H9 (cell line): ENCODE data around the gene POU2F3. TPM values are rescaled to one million over a fixed set of nuclear protein-coding genes. Genes with fewer than 3 reads are reported as not detected.

ENCODE experiments used
- DNase-seq: peaks from one replicate; pipeline ENCODE4 v3.0.0-alpha.2; 2017
- H2AFZ ChIP-seq: one replicate; pipeline ENCODE4 v1.6.1; 2013; ENCODE audit warnings: mild to moderate bottlenecking, low read length, control low read depth, moderate library complexity
- H2AK5ac ChIP-seq: 2 replicates; pipeline ENCODE4 v1.6.1; 2013; ENCODE audit warnings: low read length, control low read depth, mixed read lengths; ENCODE audit not compliant: insufficient read length
- H2BK120ac ChIP-seq: one replicate; pipeline ENCODE4 v1.6.1; 2013; ENCODE audit warnings: low read depth, mild to moderate bottlenecking, low read length, control low read depth, inconsistent platforms; ENCODE audit not compliant: poor library complexity, severe bottlenecking
- H2BK12ac ChIP-seq: 2 replicates; pipeline ENCODE4 v1.6.1; 2013; ENCODE audit warnings: low read length, control low read depth, mixed read lengths, low read depth; ENCODE audit not compliant: insufficient read length
- H2BK15ac ChIP-seq: 2 replicates; pipeline ENCODE4 v1.6.1; 2013; ENCODE audit warnings: low read depth, low read length, control low read depth
- H2BK20ac ChIP-seq: one replicate; pipeline ENCODE4 v1.6.1; 2013; ENCODE audit warnings: low read depth, mild to moderate bottlenecking, low read length, control low read depth, inconsistent platforms; ENCODE audit not compliant: poor library complexity, severe bottlenecking
- H2BK5ac ChIP-seq: 2 replicates; pipeline ENCODE4 v1.6.1; 2013; ENCODE audit warnings: low read length, control low read depth, mixed read lengths; ENCODE audit not compliant: insufficient read length
- H3K14ac ChIP-seq: 2 replicates; pipeline ENCODE4 v1.6.1; 2013; ENCODE audit warnings: low read length, control low read depth; ENCODE audit not compliant: insufficient read depth
- H3K18ac ChIP-seq: 2 replicates; pipeline ENCODE4 v1.6.1; 2013; ENCODE audit warnings: low read depth, mild to moderate bottlenecking, mixed read lengths, low read length, control low read depth; ENCODE audit not compliant: insufficient read length
- H3K23ac ChIP-seq: 2 replicates; pipeline ENCODE4 v1.6.1; 2013; ENCODE audit warnings: low read length, control low read depth, mixed read lengths, low read depth; ENCODE audit not compliant: insufficient read length
- H3K23me2 ChIP-seq: 2 replicates; pipeline ENCODE4 v1.6.1; 2013; ENCODE audit warnings: low read depth, mild to moderate bottlenecking, mixed read lengths, low read length, control low read depth; ENCODE audit not compliant: insufficient read length, poor library complexity, severe bottlenecking
- H3K27ac ChIP-seq: 2 replicates; pipeline ENCODE4 v1.5.1; 2013; ENCODE audit warnings: low read length, control low read depth, mixed read lengths, low read depth; ENCODE audit not compliant: insufficient read length
- H3K27me3 ChIP-seq: 2 replicates; pipeline ENCODE4 v1.6.1; 2013; ENCODE audit warnings: low read length, control low read depth, inconsistent platforms; ENCODE audit not compliant: insufficient read depth
- H3K4ac ChIP-seq: 2 replicates; pipeline ENCODE4 v1.6.1; 2013; ENCODE audit warnings: low read depth, mild to moderate bottlenecking, control low read depth, inconsistent platforms, low read length, moderate library complexity
- H3K4me1 ChIP-seq: 2 replicates; pipeline ENCODE4 v1.6.1; 2013; ENCODE audit warnings: low read length, control low read depth, inconsistent platforms; ENCODE audit not compliant: insufficient read depth
- H3K4me2 ChIP-seq: 2 replicates; pipeline ENCODE4 v1.6.1; 2013; ENCODE audit warnings: low read length, control low read depth, mixed read lengths; ENCODE audit not compliant: insufficient read length, insufficient read depth
- H3K56ac ChIP-seq: 2 replicates; pipeline ENCODE4 v1.6.1; 2013; ENCODE audit warnings: low read depth, mild to moderate bottlenecking, mixed read lengths, low read length, control low read depth; ENCODE audit not compliant: insufficient read length
- H3K79me1 ChIP-seq: 2 replicates; pipeline ENCODE4 v1.6.1; 2013; ENCODE audit warnings: low read depth, mild to moderate bottlenecking, moderate library complexity, low read length, control low read depth, inconsistent platforms; ENCODE audit not compliant: insufficient read depth, poor library complexity, severe bottlenecking
- H3K79me2 ChIP-seq: 2 replicates; pipeline ENCODE4 v1.6.1; 2013; ENCODE audit warnings: low read length, control low read depth, inconsistent platforms; ENCODE audit not compliant: insufficient read depth
- H3K9ac ChIP-seq: 2 replicates; pipeline ENCODE4 v1.6.1; 2013; ENCODE audit warnings: low read length, control low read depth, mixed read lengths; ENCODE audit not compliant: insufficient read length; ENCODE audit errors: extremely low read depth
- H3K9me3 ChIP-seq: one replicate; pipeline ENCODE4 v1.6.1; 2013; ENCODE audit warnings: low read depth, low read length, inconsistent platforms; ENCODE audit not compliant: control insufficient read depth
- H3T11ph ChIP-seq: one replicate; pipeline ENCODE4 v1.6.1; 2013; ENCODE audit warnings: mild to moderate bottlenecking, low read length, control low read depth, inconsistent platforms
- H4K20me1 ChIP-seq: one replicate; pipeline ENCODE4 v1.6.1; 2013; ENCODE audit not compliant: control insufficient read depth, insufficient read length, insufficient read depth
- H4K5ac ChIP-seq: 2 replicates; pipeline ENCODE4 v1.6.1; 2013; ENCODE audit warnings: low read depth, mild to moderate bottlenecking, mixed read lengths, low read length, control low read depth; ENCODE audit not compliant: insufficient read length
- H4K8ac ChIP-seq: replicated peaks from 2 replicates; pipeline ENCODE4 v1.6.1; 2013; ENCODE audit warnings: low read length, control low read depth, mixed read lengths, low read depth; ENCODE audit not compliant: insufficient read length
- H4K91ac ChIP-seq: 2 replicates; pipeline ENCODE4 v1.6.1; 2013; ENCODE audit warnings: low read depth, mild to moderate bottlenecking, moderate library complexity, mixed read lengths, low read length, control low read depth; ENCODE audit not compliant: insufficient read length
- H3K27ac Mint-ChIP-seq, 3 experiments: 2 replicates in 2 of 3; 3 replicates in 1 of 3; pipeline ENCODE4 v1.8.0; 2020 to 2021; ENCODE audit warnings: mixed read lengths in 3 of 3, mild to moderate bottlenecking in 1 of 3, moderate library complexity in 1 of 3
- H3K27me3 Mint-ChIP-seq: 2 replicates; pipeline ENCODE4 v1.8.0; 2021; ENCODE audit warnings: low read depth, mild to moderate bottlenecking, moderate library complexity, mixed read lengths
- H3K36me3 Mint-ChIP-seq, 3 experiments: 2 replicates in 2 of 3; 3 replicates in 1 of 3; pipeline ENCODE4 v1.8.0; 2020 to 2021; ENCODE audit warnings: low read depth in 3 of 3, mixed read lengths in 3 of 3; ENCODE audit not compliant: insufficient read depth in 1 of 3
- H3K4me1 Mint-ChIP-seq, 2 experiments: 2 replicates each; pipeline ENCODE4 v1.8.0; 2020; ENCODE audit warnings: mixed read lengths in 2 of 2
- H3K4me3 Mint-ChIP-seq, 2 experiments: 2 replicates in 1 of 2; 3 replicates in 1 of 2; pipeline ENCODE4 v1.8.0; 2020 to 2021; ENCODE audit warnings: mild to moderate bottlenecking in 2 of 2, mixed read lengths in 2 of 2, moderate library complexity in 1 of 2
- H3K9me3 Mint-ChIP-seq, 2 experiments: 2 replicates in 1 of 2; 3 replicates in 1 of 2; pipeline ENCODE4 v1.8.0; 2020; ENCODE audit warnings: mild to moderate bottlenecking in 2 of 2, mixed read lengths in 2 of 2, moderate library complexity in 1 of 2
- CTCF ChIP-seq: fragments of 200-600 bp; sonication (generic); conservative IDR thresholded peaks from 3 replicates; pipeline ENCODE4 v1.8.0; 2021; ENCODE audit warnings: antibody characterized with exemption, mild to moderate bottlenecking
- WGBS: extraction: QIAGEN DNeasy Blood & Tissue Kit; methylation state at CpG from one replicate; pipeline ENCODE4 v1.1.7; 2013; ENCODE audit warnings: missing lambda C conversion rate, low lambda C conversion rate, mixed read lengths; ENCODE audit not compliant: insufficient read length; ENCODE audit errors: extremely low coverage; 5-methylcytosine and 5-hydroxymethylcytosine counted together
- total RNA-seq: library from RNA; stranded (reverse); gene quantifications from 2 replicates; pipeline ENCODE4 v1.2.1, GENCODE V29; 2021

Gene POU2F3
- total RNA-seq, 1 experiment from 2014 or later: 1.1 TPM

DNA sequence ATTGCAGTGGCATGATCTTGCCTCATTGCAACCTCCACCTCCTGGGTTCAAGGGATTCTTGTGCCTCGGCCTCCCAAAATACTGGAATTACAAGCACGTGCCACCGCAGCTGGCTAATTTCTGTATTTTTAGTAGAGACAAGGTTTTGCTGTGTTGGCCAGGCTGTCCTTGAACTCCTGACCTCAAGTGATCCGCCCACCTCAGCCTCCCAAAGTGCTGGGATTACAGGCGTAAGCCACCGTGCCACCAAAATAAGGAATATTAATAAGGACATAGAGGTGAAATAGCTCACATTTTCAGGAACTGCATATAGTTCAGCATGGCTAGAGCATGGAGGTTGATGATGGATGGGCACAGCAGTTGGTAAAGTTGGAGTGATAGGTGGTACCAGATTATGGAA lies 117.7 kb downstream of the POU2F3 start:
- Mint-ChIP-seq H3K4me1 (peaks cover 16 to 26% of the 10 kb centered on the region in 2 experiments), H3K27me3 (no peaks in the 10 kb centered on the region), H3K36me3 (peaks cover 2 to 12% (median 6%) of the 10 kb centered on the region in 3 experiments; a peak in 5 of 7 replicates), H3K9me3 (peaks cover 0 to 7% of the 10 kb centered on the region in 2 experiments; a peak in 4 of 5 replicates), H3K4me3 (no peak overlapping the region), H3K27ac (no peak overlapping the region)
- H3K4ac ChIP-seq: no peak overlapping the region
- H3K23me2 ChIP-seq: no peaks in the 10 kb centered on the region
- no peak for DNase-seq
- no peak overlapping the region for H4K8ac ChIP-seq
- H3T11ph ChIP-seq: no peak overlapping the region
- TF ChIP-seq CTCF: no peak
- H3K9me3 ChIP-seq: no peaks in the 10 kb centered on the region
- no peak overlapping the region for H2BK120ac ChIP-seq
- no peak overlapping the region for H3K18ac ChIP-seq
- no peak overlapping the region for H3K4me2 ChIP-seq
- H4K20me1 ChIP-seq: no peaks in the 10 kb centered on the region
- H3K23ac ChIP-seq: no peak overlapping the region
- no peak overlapping the region for H2AFZ ChIP-seq
- H3K27me3 ChIP-seq: no peaks in the 10 kb centered on the region
- H2BK12ac ChIP-seq: no peak overlapping the region
- no peak overlapping the region for H3K14ac ChIP-seq
- H3K79me2 ChIP-seq: peaks cover 6% of the 10 kb centered on the region; the same call in 1 of the 2 replicates
- no peaks in the 10 kb centered on the region; the same call in 1 of the 2 replicates for H3K4me1 ChIP-seq
- H2BK5ac ChIP-seq: no peak overlapping the region
- no peak overlapping the region for H4K5ac ChIP-seq
- H2BK20ac ChIP-seq: no peak overlapping the region
- no peak overlapping the region for H2AK5ac ChIP-seq
- no CpG with 5 or more reads among the region's 6 CpGs for whole genome bisulfite sequencing
- no peak overlapping the region for H3K27ac ChIP-seq
- no peak overlapping the region for H3K9ac ChIP-seq
- no peak overlapping the region for H4K91ac ChIP-seq
- no peak overlapping the region for H3K56ac ChIP-seq
- H3K79me1 ChIP-seq: peaks cover 6% of the 10 kb centered on the region
- no peak overlapping the region for H2BK15ac ChIP-seq
